Osteoblast (primary cell): ENCODE measurements around the gene CACNA1C. TPM values are rescaled to one million over a fixed set of nuclear protein-coding genes. Genes with fewer than 3 reads are reported as not detected.
A peak's percentile ranks its signal among the peaks of the same experiment; 100 is the strongest.

ENCODE experiments used
- DNase-seq: peaks from one replicate; pipeline ENCODE4 v3.0.0; 2011; ENCODE audit warnings: low spot score, mixed read lengths; ENCODE audit not compliant: insufficient read length; ENCODE audit errors: missing footprints
- H2AFZ ChIP-seq: 2 replicates; pipeline ENCODE4 v1.6.0; 2011; ENCODE audit warnings: mild to moderate bottlenecking, low read length
- H3K27ac ChIP-seq: 2 replicates; pipeline ENCODE4 v1.5.1; 2011; ENCODE audit warnings: mild to moderate bottlenecking, low read depth, low read length, moderate library complexity
- H3K27me3 ChIP-seq: 2 replicates; pipeline ENCODE4 v1.6.0; 2012; ENCODE audit warnings: mild to moderate bottlenecking, control low read depth, inconsistent platforms, low read length, moderate library complexity; ENCODE audit not compliant: insufficient read depth
- H3K36me3 ChIP-seq: 2 replicates; pipeline ENCODE4 v1.5.1; 2011; ENCODE audit warnings: mild to moderate bottlenecking, low read length, control low read depth, moderate library complexity; ENCODE audit not compliant: insufficient read depth
- H3K4me1 ChIP-seq: 2 replicates; pipeline ENCODE4 v1.5.1; 2011; ENCODE audit warnings: mild to moderate bottlenecking, low read length, control low read depth, moderate library complexity; ENCODE audit not compliant: insufficient read depth
- H3K4me2 ChIP-seq: 2 replicates; pipeline ENCODE4 v1.6.0; 2011; ENCODE audit warnings: mild to moderate bottlenecking, low read length; ENCODE audit not compliant: insufficient read depth
- H3K4me3 ChIP-seq: fragments of 200-600 bp; sonication (generic); 3 replicates; pipeline ENCODE4 v1.5.1; 2012; ENCODE audit warnings: mild to moderate bottlenecking, low read length, inconsistent platforms; ENCODE audit not compliant: insufficient read depth
- H3K79me2 ChIP-seq: 2 replicates; pipeline ENCODE4 v1.6.0; 2012; ENCODE audit warnings: mild to moderate bottlenecking, low read length, control low read depth, inconsistent platforms; ENCODE audit not compliant: insufficient read depth
- H3K9me3 ChIP-seq: 2 replicates; pipeline ENCODE4 v1.5.1; 2011; ENCODE audit warnings: low read depth, low read length, control low read depth
- H4K20me1 ChIP-seq: 2 replicates; pipeline ENCODE4 v1.6.0; 2012; ENCODE audit warnings: mild to moderate bottlenecking, low read length, control low read depth; ENCODE audit not compliant: insufficient read depth
- CTCF ChIP-seq: IDR thresholded peaks from 2 replicates; pipeline ENCODE4 v1.5.1; 2011; ENCODE audit warnings: mild to moderate bottlenecking, low read depth, low read length, moderate library complexity; ENCODE audit errors: extremely low read depth
- total RNA-seq: library from RNA; depleted of rRNA; stranded (reverse); fragments of >200 nt; gene quantifications from 2 replicates; pipeline ENCODE4 v1.2.3, GENCODE V29; 2012

The CACNA1C gene
- total RNA-seq, 1 donor = 19.2 TPM

- H3K27ac ChIP-seq = no peak overlapping the region
- H2AFZ ChIP-seq = no peak overlapping the region
- H3K27me3 ChIP-seq = no peaks in the 10 kb centered on the region
- no peaks in the 10 kb centered on the region for H4K20me1 ChIP-seq
- H3K79me2 ChIP-seq = no peaks in the 10 kb centered on the region
- no peak for DNase-seq
- peaks cover 36% of the 10 kb centered on the region for H3K36me3 ChIP-seq
- H3K4me2 ChIP-seq = no peak overlapping the region
- no peak overlapping the region for H3K4me3 ChIP-seq
- no peaks in the 10 kb centered on the region for H3K4me1 ChIP-seq
- no peak for TF ChIP-seq CTCF
- H3K9me3 ChIP-seq = no peaks in the 10 kb centered on the region
Observed at GRCh38 chr12:2666846-2667245, 614.1 kb downstream of the CACNA1C start.

- no peaks in the 10 kb centered on the region for H3K27me3 ChIP-seq
- no peak overlapping the region for H3K27ac ChIP-seq
- no peaks in the 10 kb centered on the region for H3K79me2 ChIP-seq
- DNase-seq = no peak
- peaks cover 41% of the 10 kb centered on the region for H3K36me3 ChIP-seq
- H4K20me1 ChIP-seq = no peaks in the 10 kb centered on the region
- H3K4me1 ChIP-seq = no peaks in the 10 kb centered on the region
- no peaks in the 10 kb centered on the region for H3K9me3 ChIP-seq
- no peak overlapping the region for H3K4me2 ChIP-seq
- H3K4me3 ChIP-seq = no peak overlapping the region
- H2AFZ ChIP-seq = no peak overlapping the region
- no peak for TF ChIP-seq CTCF
Observed at GRCh38 chr12:2667716-2668440, 615.1 kb downstream of the CACNA1C start.

- no peak for TF ChIP-seq CTCF
- H3K79me2 ChIP-seq = no peaks in the 10 kb centered on the region
- no peaks in the 10 kb centered on the region for H3K9me3 ChIP-seq
- H3K36me3 ChIP-seq = peaks cover 42% of the 10 kb centered on the region
- DNase-seq = peak; percentile 65
- H3K4me2 ChIP-seq = no peak overlapping the region
- no peaks in the 10 kb centered on the region for H4K20me1 ChIP-seq
- H3K4me1 ChIP-seq = no peaks in the 10 kb centered on the region
- no peaks in the 10 kb centered on the region for H3K27me3 ChIP-seq
- no peak overlapping the region for H3K27ac ChIP-seq
- H3K4me3 ChIP-seq = no peak overlapping the region
- H2AFZ ChIP-seq = no peak overlapping the region
Observed at GRCh38 chr12:2668816-2669215, 616.0 kb downstream of the CACNA1C start.

GRCh38 chr12:2669560-2669959 lies 616.8 kb downstream of the CACNA1C start:
- TF ChIP-seq CTCF = no peak
- Histone ChIP-seq H3K27ac (no peak overlapping the region), H3K27me3 (no peaks in the 10 kb centered on the region), H3K4me2 (no peak overlapping the region), H3K9me3 (no peaks in the 10 kb centered on the region), H2AFZ (no peak overlapping the region), H3K4me1 (no peaks in the 10 kb centered on the region), H3K36me3 (peaks cover 42% of the 10 kb centered on the region), H3K79me2 (no peaks in the 10 kb centered on the region), H4K20me1 (no peaks in the 10 kb centered on the region), H3K4me3 (no peak overlapping the region)
- no peak for DNase-seq
